Measurements from ENCODE around the gene MYO1B. TPM values are rescaled to one million over a fixed set of nuclear protein-coding genes. Genes with fewer than 3 reads are reported as not detected.

The MYO1B gene
- total and polyA plus RNA-seq, 4 donors: 14.1 to 86.4 (median 56.3) TPM

- Histone ChIP-seq H3K4me3 (ENCODE audit: low read length in 2 of 2) (no peak overlapping the region), H3K27me3 (ENCODE audit: control insufficient read depth in 1 of 2, insufficient read depth in 2 of 2, low read length in 1 of 2) (no peaks in the 10 kb centered on the region), H3K36me3 (ENCODE audit: control insufficient read depth in 1 of 2, insufficient read depth in 2 of 2, low read length in 1 of 2) (no peaks in the 10 kb centered on the region), H3K4me1 (ENCODE audit: control insufficient read depth in 1 of 2, insufficient read depth in 2 of 2, low read length in 2 of 2) (no peaks in the 10 kb centered on the region), H3K27ac (ENCODE audit: low read depth in 1 of 2, low read length in 2 of 2) (no peak overlapping the region), H3K9me3 (ENCODE audit: control insufficient read depth, low read length) (no peaks in the 10 kb centered on the region)
- 70 to 88% methylated on average over 3 of the region's 3 CpGs for WGBS, 2 donors
- intact Hi-C loops (cut with DNase I): no loop called here
- ATAC-seq (ENCODE audit: low FRiP score): no peak
- DNase-seq: no peak
These were observed 217.2 kb downstream of the MYO1B start for GRCh38 chr2:191462370-191462769.

DNA sequence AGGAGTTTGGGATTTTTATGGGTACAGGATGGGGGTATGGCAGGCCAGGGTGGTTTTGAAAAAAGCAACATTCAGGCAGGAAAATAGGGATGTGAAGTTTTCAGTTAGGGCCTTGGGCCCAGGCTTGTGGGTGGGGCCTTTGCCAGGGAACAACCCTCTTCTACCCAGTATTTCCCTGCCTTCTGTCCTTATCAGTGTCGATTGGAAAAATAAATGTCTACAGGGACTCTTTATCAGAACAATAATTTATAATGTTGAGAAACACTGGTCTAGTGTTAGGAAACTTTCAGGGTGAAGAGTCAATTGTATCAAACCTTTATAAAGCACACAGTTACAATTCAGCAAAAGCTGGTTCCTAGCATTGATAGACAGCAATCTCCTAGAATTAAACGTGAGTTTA is 218.6 kb downstream of the MYO1B start:
- intact Hi-C loops (cut with DNase I): no loop called here
- Histone ChIP-seq H3K9me3 (ENCODE audit: control insufficient read depth, low read length) (no peaks in the 10 kb centered on the region), H3K4me1 (ENCODE audit: control insufficient read depth in 1 of 2, insufficient read depth in 2 of 2, low read length in 2 of 2) (no peaks in the 10 kb centered on the region), H3K36me3 (ENCODE audit: control insufficient read depth in 1 of 2, insufficient read depth in 2 of 2, low read length in 1 of 2) (no peaks in the 10 kb centered on the region), H3K27ac (ENCODE audit: low read depth in 1 of 2, low read length in 2 of 2) (no peak overlapping the region), H3K4me3 (ENCODE audit: low read length in 2 of 2) (no peak overlapping the region), H3K27me3 (ENCODE audit: control insufficient read depth in 1 of 2, insufficient read depth in 2 of 2, low read length in 1 of 2) (no peaks in the 10 kb centered on the region)
- ATAC-seq (ENCODE audit: low FRiP score): no peak
- 34 to 37% methylated on average over 2 of the region's 2 CpGs for WGBS, 2 donors
- DNase-seq: no peak

DNA sequence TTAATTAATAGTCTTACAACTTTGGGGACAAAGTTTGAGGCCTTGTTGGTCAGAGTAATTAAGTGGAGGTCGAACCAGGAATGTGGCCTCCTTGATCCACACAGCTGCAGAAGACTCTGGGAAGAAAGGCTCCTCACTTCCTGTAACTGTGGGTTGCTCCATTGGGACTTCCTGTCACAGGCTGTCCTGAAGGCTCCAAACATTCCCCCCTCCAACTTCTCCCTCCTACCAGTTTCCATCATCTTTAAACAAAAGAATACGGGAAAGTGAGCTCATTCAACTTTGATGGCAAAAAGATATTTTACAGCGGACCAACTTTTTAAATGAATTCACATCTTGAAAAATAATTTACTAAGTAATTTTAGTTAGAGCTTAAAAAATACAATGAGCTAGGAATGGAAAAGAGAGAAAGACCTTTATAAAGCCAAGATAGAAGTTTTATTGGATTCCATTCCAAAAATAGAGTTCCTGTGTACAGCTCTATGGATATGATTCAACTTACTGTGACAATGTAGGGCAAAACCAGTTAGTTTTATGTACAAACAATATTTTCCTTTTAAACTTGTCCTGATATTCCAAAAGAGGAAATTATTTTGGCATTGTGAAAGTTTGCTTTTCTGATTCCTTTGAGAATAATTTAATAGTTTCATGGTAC is 220.7 kb downstream of the MYO1B start:
- WGBS, 2 donors: 31 to 40% methylated on average over 3 of the region's 3 CpGs
- no peak for ATAC-seq (ENCODE audit: low FRiP score)
- H3K27ac ChIP-seq (ENCODE audit: low read depth in 1 of 2, low read length in 2 of 2): peak overlapping the region in 1 of 2 donors; percentile 79
- no peaks in the 10 kb centered on the region for H3K9me3 ChIP-seq (ENCODE audit: control insufficient read depth, low read length)
- H3K36me3 ChIP-seq (ENCODE audit: control insufficient read depth in 1 of 2, insufficient read depth in 2 of 2, low read length in 1 of 2): no peaks in the 10 kb centered on the region
- DNase-seq: no peak
- no peak overlapping the region for H3K4me3 ChIP-seq (ENCODE audit: low read length in 2 of 2)
- H3K27me3 ChIP-seq (ENCODE audit: control insufficient read depth in 1 of 2, insufficient read depth in 2 of 2, low read length in 1 of 2): no peaks in the 10 kb centered on the region
- intact Hi-C loops (cut with DNase I): no loop called here
- no peaks in the 10 kb centered on the region for H3K4me1 ChIP-seq (ENCODE audit: control insufficient read depth in 1 of 2, insufficient read depth in 2 of 2, low read length in 2 of 2)

DNA sequence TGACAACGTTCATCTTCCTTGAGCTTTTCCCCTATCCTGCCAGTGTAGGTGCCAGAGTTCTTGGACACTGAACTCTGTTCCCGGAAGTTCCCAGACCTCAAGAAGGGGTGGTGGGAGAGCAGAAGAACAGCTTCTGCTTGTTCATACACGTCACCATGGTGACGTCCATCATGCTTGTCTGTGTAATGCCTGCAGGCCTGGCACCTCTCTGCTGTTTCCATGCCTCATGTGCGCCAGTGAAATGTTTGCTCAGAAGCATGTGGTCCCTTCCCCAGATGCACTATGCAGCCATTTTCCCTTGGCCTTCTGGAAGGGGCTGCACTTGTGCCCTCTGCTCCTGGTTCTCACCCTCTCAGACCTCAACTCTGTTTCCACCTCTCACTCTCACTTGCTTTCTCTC is 221.9 kb downstream of the MYO1B start:
- Histone ChIP-seq H3K27me3 (ENCODE audit: control insufficient read depth in 1 of 2, insufficient read depth in 2 of 2, low read length in 1 of 2) (no peaks in the 10 kb centered on the region), H3K4me1 (ENCODE audit: control insufficient read depth in 1 of 2, insufficient read depth in 2 of 2, low read length in 2 of 2) (no peaks in the 10 kb centered on the region), H3K36me3 (ENCODE audit: control insufficient read depth in 1 of 2, insufficient read depth in 2 of 2, low read length in 1 of 2) (no peaks in the 10 kb centered on the region), H3K27ac (ENCODE audit: low read depth in 1 of 2, low read length in 2 of 2) (peak overlapping the region in 1 of 2 donors; percentile 29), H3K9me3 (ENCODE audit: control insufficient read depth, low read length) (no peaks in the 10 kb centered on the region), H3K4me3 (ENCODE audit: low read length in 2 of 2) (no peak overlapping the region)
- no peak for ATAC-seq (ENCODE audit: low FRiP score)
- DNase-seq: no peak
- WGBS, 2 donors: 87% methylated on average over 5 of the region's 5 CpGs
- intact Hi-C loops (cut with DNase I): no loop called here

- H3K4me1 ChIP-seq (ENCODE audit: control insufficient read depth in 1 of 2, insufficient read depth in 2 of 2, low read length in 2 of 2): peaks cover 0 to 1% of the 10 kb centered on the region in 2 donors
- H3K9me3 ChIP-seq (ENCODE audit: control insufficient read depth, low read length): no peaks in the 10 kb centered on the region
- no peak for ATAC-seq (ENCODE audit: low FRiP score)
- no peaks in the 10 kb centered on the region for H3K36me3 ChIP-seq (ENCODE audit: control insufficient read depth in 1 of 2, insufficient read depth in 2 of 2, low read length in 1 of 2)
- H3K4me3 ChIP-seq (ENCODE audit: low read length in 2 of 2): no peak overlapping the region
- H3K27me3 ChIP-seq (ENCODE audit: control insufficient read depth in 1 of 2, insufficient read depth in 2 of 2, low read length in 1 of 2): no peaks in the 10 kb centered on the region
- intact Hi-C loops (cut with DNase I): no loop called here
- no peak for DNase-seq
- no peak overlapping the region for H3K27ac ChIP-seq (ENCODE audit: low read depth in 1 of 2, low read length in 2 of 2)
These were observed 225.1 kb downstream of the MYO1B start for GRCh38 chr2:191470306-191470705.

GRCh38 chr2:191474464-191474863 is 229.3 kb downstream of the MYO1B start:
- intact Hi-C loops (cut with DNase I): no loop called here

More at GRCh38 chr2:191474464-191474863, 229.3 kb downstream of the MYO1B start:
- peaks cover 0 to 1% of the 10 kb centered on the region in 2 donors for H3K4me1 ChIP-seq (ENCODE audit: control insufficient read depth in 1 of 2, insufficient read depth in 2 of 2, low read length in 2 of 2)
- no peak overlapping the region for H3K27ac ChIP-seq (ENCODE audit: low read depth in 1 of 2, low read length in 2 of 2)
- no peak overlapping the region for H3K4me3 ChIP-seq (ENCODE audit: low read length in 2 of 2)
- DNase-seq (no peak), ATAC-seq (ENCODE audit: low FRiP score) (no peak)
- peaks cover 2% of the 10 kb centered on the region for H3K9me3 ChIP-seq (ENCODE audit: control insufficient read depth, low read length)
- 32 to 53% methylated on average over 1 of the region's 1 CpG for WGBS, 2 donors
- no peaks in the 10 kb centered on the region for H3K27me3 ChIP-seq (ENCODE audit: control insufficient read depth in 1 of 2, insufficient read depth in 2 of 2, low read length in 1 of 2)
- no peaks in the 10 kb centered on the region for H3K36me3 ChIP-seq (ENCODE audit: control insufficient read depth in 1 of 2, insufficient read depth in 2 of 2, low read length in 1 of 2)

Other genes with a start within 250 kb of the MYO1B start
- 10 to 100 TPM; 69.1 to 70.7 TPM for gene STAT1, start 231.2 kb upstream of the MYO1B start, total RNA-seq
- 10 to 100 TPM; 30.1 to 42.4 TPM for gene STAT1, start 231.2 kb upstream of the MYO1B start, polyA plus RNA-seq
- gene STAT4, start 94.4 kb upstream of the MYO1B start, total RNA-seq: 1 to 10 TPM; 3.8 to 7.7 TPM
- gene STAT4, start 94.4 kb upstream of the MYO1B start, polyA plus RNA-seq: 1 to 10 TPM; 1.1 to 2.2 TPM